Adrenal gland (tissue), 5 donors: ENCODE data around the gene RNF138.

Experiments used
- POLR2A ChIP-seq, 2 donors: fragments of 450-650 bp; IDR thresholded peaks; one replicate each; pipeline ENCODE4 v1.6.1; 2017; ENCODE audit warnings: antibody characterized with exemption in 2 of 2, mild to moderate bottlenecking in 2 of 2, moderate library complexity in 1 of 2
- TF ChIP-seq, protein P1 (sequence below), 6 experiments: fragments of 450-650 bp in 4 of 6; fragments of 200-600 bp in 2 of 6; sonication (generic) in 1 of 6; IDR thresholded peaks; 1 replicate in 5 of 6; 2 replicates in 1 of 6; pipeline versions ENCODE4 v1.5.1 to v1.8.0; 2016 to 2021; ENCODE audit warnings: antibody characterized with exemption in 6 of 6, mild to moderate bottlenecking in 2 of 6, moderate library complexity in 1 of 6
- donor health status: DM: no; HTN: no; CAD: no.

DNA sequence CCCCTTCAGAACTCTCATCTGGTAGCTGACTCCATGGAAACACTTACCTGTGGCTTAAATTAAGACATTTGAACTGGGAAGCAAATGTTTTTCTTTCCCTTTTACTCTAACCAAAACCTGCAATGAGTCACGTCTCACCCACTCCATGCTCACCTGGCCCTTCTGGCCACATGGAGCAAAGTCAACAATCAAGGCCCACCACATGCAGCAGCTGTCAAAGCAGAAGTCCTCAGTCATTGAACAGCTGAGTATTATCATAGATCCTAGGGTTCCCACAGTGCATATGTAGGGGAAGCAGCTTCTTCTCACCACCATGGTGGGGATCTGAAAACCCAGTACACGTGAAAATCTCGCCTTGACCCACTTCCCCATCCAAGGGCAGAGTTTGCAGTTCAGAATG is 85.9 kb downstream of the RNF138 start:
- TF ChIP-seq POLR2A (IDR thresholded peaks at IDR 0.05), result no peak
- TF ChIP-seq, protein P1, sequence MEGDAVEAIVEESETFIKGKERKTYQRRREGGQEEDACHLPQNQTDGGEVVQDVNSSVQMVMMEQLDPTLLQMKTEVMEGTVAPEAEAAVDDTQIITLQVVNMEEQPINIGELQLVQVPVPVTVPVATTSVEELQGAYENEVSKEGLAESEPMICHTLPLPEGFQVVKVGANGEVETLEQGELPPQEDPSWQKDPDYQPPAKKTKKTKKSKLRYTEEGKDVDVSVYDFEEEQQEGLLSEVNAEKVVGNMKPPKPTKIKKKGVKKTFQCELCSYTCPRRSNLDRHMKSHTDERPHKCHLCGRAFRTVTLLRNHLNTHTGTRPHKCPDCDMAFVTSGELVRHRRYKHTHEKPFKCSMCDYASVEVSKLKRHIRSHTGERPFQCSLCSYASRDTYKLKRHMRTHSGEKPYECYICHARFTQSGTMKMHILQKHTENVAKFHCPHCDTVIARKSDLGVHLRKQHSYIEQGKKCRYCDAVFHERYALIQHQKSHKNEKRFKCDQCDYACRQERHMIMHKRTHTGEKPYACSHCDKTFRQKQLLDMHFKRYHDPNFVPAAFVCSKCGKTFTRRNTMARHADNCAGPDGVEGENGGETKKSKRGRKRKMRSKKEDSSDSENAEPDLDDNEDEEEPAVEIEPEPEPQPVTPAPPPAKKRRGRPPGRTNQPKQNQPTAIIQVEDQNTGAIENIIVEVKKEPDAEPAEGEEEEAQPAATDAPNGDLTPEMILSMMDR (IDR thresholded peaks at IDR 0.05), result no peak
